ENCODE measurements around the gene PRDM16. TPM values are rescaled to one million over a fixed set of nuclear protein-coding genes. Genes with fewer than 3 reads are reported as not detected.

The PRDM16 gene
- total RNA-seq, 1 donor from 2014 or later, result 0.79 TPM

DNA sequence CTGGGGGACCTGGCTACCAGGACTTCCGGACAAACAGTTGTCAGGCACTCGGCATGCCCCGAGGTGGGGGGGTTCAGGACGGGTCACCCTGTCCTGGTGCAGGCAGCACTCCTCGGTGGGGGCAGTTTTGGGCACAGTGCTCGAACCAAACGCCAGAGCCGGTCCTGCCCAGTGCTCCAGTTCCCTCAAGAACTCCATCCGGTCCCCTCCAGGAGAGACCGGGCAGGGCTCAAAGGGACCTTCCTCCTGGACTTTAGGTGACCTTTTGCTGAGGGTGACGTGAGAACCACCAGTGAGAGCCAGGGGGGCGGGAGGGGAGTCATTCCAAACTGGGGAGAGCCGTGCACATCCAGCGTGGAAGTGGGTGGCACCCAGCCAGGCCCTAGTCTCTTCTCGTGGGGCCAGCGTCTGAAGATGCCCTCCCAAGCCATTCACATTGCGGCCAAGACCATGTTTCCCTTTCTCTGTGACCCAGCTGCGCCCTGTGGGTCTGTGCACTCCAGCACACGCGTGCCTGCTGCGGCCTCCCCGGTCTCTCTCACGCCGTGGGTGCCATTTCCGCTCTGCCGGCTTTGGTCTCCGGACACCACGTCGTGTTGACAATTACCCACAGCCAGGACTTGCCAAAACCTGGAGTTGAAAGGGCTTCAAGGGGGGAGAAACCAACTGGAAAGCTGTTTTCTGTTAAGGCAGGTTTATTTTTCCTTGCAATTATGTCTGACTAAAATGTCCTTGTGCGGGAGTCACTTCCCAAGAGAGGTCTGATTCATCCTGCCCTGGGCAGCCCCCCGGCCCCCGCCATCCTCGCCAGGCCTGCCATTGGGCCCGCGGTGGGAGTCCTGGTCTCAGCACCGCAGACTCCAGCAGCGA, 206.7 kb downstream of the PRDM16 start:
- TF ChIP-seq, protein P1, sequence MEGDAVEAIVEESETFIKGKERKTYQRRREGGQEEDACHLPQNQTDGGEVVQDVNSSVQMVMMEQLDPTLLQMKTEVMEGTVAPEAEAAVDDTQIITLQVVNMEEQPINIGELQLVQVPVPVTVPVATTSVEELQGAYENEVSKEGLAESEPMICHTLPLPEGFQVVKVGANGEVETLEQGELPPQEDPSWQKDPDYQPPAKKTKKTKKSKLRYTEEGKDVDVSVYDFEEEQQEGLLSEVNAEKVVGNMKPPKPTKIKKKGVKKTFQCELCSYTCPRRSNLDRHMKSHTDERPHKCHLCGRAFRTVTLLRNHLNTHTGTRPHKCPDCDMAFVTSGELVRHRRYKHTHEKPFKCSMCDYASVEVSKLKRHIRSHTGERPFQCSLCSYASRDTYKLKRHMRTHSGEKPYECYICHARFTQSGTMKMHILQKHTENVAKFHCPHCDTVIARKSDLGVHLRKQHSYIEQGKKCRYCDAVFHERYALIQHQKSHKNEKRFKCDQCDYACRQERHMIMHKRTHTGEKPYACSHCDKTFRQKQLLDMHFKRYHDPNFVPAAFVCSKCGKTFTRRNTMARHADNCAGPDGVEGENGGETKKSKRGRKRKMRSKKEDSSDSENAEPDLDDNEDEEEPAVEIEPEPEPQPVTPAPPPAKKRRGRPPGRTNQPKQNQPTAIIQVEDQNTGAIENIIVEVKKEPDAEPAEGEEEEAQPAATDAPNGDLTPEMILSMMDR (IDR thresholded peaks at IDR 0.05; ENCODE audit: insufficient read depth, low read length, severe bottlenecking), result no peak
- Histone ChIP-seq H3K27me3 (ENCODE audit: control insufficient read depth, insufficient read depth, low read length) (no peaks in the 10 kb centered on the region), H3K36me3 (ENCODE audit: control insufficient read depth, insufficient read depth, low read length) (no peaks in the 10 kb centered on the region), H3K4me3 (ENCODE audit: low read depth, low read length) (no peak overlapping the region)
- FAIRE-seq, result no peak
- no peak for DNase-seq (ENCODE audit: low read depth)

DNA sequence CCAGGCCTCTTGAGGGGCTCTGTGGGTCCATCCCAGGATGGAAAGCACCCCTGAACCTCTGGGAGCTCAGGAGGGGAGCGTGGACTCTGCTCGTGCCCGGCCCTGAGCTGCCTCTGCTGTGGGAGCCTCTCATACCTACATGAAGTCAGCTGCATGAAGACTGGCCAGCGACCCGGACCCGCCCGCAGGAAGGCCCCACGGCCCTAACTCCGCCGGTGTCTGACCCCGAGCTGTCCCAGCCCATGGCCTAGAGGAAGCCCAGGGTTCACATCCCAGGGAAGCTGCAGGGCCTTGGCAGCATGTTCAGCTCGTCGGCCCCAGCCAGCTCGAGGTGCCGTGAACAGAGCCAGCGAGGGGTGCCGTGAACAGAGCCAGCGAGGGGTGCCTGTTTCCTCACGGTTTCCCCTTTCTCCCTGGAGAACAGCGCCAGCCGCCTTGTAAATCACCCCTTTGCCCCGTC, 207.4 kb downstream of the PRDM16 start:
- H3K4me3 ChIP-seq (ENCODE audit: low read depth, low read length), result no peak overlapping the region
- FAIRE-seq, result no peak
- no peaks in the 10 kb centered on the region for H3K27me3 ChIP-seq (ENCODE audit: control insufficient read depth, insufficient read depth, low read length)
- H3K36me3 ChIP-seq (ENCODE audit: control insufficient read depth, insufficient read depth, low read length), result no peaks in the 10 kb centered on the region
- TF ChIP-seq, protein P1 (IDR thresholded peaks at IDR 0.05; ENCODE audit: insufficient read depth, low read length, severe bottlenecking), result no peak
- DNase-seq (ENCODE audit: low read depth), result no peak

DNA sequence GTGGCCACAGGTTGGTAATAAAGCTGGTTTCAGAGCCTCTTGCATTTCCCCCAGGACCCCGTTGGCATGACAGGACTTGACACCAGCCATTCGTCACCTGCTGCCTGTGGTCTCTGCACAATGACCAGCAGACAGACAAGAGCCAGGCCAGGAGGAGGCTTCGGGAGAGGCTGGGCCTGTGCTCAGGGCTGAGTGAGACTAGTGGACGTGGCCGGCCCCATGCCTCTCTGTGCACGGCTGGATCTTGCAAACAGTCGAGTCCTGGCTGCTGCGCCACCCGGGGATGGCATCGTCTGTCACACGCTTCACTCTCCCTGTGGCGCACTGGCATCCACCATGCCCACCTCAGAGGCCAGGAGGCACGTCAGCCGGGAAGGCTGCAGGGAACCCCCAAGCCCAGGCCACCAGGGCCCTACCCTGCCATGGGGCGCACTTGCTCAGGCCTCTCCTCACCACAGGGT, 208.0 kb downstream of the PRDM16 start:
- DNase-seq (ENCODE audit: low read depth) (no peak), FAIRE-seq (no peak)
- no peaks in the 10 kb centered on the region for H3K36me3 ChIP-seq (ENCODE audit: control insufficient read depth, insufficient read depth, low read length)
- no peak overlapping the region for H3K4me3 ChIP-seq (ENCODE audit: low read depth, low read length)
- no peaks in the 10 kb centered on the region for H3K27me3 ChIP-seq (ENCODE audit: control insufficient read depth, insufficient read depth, low read length)
- TF ChIP-seq, protein P1 (IDR thresholded peaks at IDR 0.05; ENCODE audit: insufficient read depth, low read length, severe bottlenecking), result no peak

DNA sequence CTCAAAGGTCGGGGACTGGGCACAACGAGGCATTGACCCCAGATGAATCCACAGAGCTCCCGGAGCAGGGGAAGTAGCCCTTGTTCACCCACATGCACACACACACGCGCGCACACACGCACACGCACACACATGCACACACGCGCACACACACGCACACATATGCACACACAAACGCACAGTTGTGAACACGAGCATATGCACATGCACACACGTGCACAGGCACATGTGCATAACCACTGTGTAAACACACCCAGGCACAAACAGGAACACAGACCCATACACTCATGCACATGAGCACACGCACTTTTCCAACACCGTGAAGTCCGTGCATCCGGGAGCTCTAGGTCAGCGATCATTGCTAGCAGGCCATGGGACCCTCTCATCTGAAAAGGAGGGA, 208.6 kb downstream of the PRDM16 start:
- DNase-seq (ENCODE audit: low read depth) (no peak), FAIRE-seq (no peak)
- TF ChIP-seq, protein P1 (IDR thresholded peaks at IDR 0.05; ENCODE audit: insufficient read depth, low read length, severe bottlenecking), result no peak
- H3K27me3 ChIP-seq (ENCODE audit: control insufficient read depth, insufficient read depth, low read length), result no peaks in the 10 kb centered on the region
- no peak overlapping the region for H3K4me3 ChIP-seq (ENCODE audit: low read depth, low read length)
- H3K36me3 ChIP-seq (ENCODE audit: control insufficient read depth, insufficient read depth, low read length), result no peaks in the 10 kb centered on the region

DNA sequence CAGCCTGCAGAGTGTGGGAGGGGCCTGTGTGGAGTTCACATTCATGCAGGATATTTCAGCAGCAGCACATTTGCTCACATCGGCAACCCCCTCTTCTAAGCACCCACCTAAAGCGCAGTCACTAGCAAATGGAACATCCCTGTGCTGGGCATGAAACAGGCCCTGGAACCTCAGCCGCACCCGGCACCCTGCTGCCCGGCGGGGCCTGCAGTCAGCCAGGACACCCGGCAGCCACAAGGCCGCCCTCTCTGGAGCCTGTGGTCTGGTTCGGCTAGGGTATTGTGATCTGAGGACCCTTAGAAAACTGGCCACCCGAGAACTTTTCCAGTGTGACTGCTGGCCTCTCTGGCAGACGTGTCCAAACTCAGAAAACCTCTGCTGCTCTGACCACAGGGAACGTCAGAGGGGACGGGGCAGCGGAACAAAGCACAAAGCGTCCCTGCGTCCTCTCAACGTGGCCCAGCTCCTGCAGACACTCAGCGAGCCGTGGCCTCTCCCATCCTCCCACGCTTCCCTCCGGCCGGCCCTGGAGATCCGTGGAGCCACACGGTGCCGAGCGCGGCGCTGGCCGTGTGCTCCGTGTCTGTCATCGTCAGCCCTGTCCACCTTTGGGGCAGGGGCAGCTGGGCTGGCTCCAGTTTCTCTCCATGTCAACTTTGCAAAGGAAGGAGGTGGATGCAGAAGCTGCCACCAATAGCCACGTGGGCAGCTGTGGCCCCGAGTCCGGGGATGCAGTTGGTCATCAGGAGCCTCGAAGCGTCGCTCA, 209.6 kb downstream of the PRDM16 start:
- FAIRE-seq (no peak), DNase-seq (ENCODE audit: low read depth) (no peak)
- Histone ChIP-seq H3K4me3 (ENCODE audit: low read depth, low read length) (no peak overlapping the region), H3K27me3 (ENCODE audit: control insufficient read depth, insufficient read depth, low read length) (no peaks in the 10 kb centered on the region), H3K36me3 (ENCODE audit: control insufficient read depth, insufficient read depth, low read length) (no peaks in the 10 kb centered on the region)
- TF ChIP-seq, protein P1 (IDR thresholded peaks at IDR 0.05; ENCODE audit: insufficient read depth, low read length, severe bottlenecking), result no peak

Measured in bronchial epithelial cell (primary cell).